ENCODE data around the gene PDPK1.

PDPK1 gene

DNA sequence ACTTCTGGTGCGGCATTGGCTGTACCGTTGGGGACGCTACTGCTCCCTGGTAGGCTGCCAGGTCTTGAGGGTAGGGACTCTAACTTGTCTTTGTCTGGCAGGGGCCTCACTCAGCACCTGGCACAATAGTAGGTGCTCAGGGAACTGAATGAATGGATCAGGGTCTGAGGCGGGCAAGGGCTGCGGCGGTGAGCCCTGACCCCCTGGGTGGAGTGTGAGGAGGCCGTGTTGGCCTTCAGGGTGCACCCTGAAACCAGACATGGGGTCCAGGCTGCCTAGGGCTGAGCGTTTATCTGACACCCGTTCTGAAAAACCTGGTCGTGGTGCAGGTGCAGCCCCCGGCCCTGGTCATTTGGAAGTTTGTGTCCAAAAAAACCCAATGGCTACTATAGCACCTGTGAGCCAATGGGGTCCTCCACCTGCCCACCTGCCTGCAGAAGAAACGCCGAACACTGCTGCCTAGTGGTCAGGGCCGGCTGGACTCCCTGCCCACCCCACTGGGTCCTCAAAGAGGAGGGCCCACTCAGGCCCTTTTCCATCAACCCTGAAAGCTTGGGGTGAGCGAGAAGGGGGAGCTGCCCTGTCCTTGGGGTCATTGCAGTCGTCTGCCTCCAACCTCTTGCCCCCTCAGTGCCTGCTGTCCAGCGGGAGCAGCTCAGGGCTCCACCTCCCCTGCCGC, 29.0 kb upstream of the PDPK1 start:
- H3K27ac ChIP-seq, result no peak overlapping the region
- no peak for TF ChIP-seq CTCF (conservative IDR thresholded peaks at IDR 0.05)

DNA sequence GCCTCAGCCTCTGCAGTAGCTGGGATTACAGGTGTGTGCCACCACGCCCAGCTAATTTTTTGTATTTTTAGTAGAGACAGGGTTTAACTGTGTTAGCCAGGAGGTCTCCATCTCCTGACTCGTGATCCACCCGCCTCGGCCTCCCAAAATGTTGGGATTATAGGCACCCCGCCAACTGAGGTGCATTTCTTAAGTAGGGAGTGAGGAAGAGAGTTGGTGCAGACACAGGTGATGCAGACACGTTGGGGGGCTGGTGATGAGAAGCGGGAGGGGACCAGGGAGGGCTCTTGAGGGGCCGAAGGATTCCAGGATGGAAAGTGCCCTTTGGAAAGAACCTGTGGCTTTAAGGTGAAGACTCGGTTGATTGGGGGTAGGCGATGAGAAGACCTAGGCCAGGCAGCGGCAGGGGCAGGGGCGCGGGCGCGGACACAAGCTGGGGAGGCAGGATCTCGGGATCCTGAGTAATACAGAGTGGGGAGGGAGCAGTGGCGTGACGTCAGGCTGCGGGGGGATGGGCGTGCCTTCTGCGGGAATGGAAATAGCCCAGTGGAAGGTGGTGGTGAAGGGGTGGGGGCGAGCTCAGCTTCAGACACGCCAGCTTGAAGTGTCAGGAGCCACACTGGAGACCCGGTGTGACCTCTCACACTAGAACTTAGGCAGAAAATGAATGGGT, 26.6 kb upstream of the PDPK1 start:
- H3K27ac ChIP-seq, result no peak overlapping the region
- TF ChIP-seq CTCF (conservative IDR thresholded peaks at IDR 0.05), result no peak

GRCh38 chr16:2511996-2512734, 25.7 kb upstream of the PDPK1 start:
- H3K27ac ChIP-seq, result no peak overlapping the region
- TF ChIP-seq CTCF (conservative IDR thresholded peaks at IDR 0.05), result no peak

DNA sequence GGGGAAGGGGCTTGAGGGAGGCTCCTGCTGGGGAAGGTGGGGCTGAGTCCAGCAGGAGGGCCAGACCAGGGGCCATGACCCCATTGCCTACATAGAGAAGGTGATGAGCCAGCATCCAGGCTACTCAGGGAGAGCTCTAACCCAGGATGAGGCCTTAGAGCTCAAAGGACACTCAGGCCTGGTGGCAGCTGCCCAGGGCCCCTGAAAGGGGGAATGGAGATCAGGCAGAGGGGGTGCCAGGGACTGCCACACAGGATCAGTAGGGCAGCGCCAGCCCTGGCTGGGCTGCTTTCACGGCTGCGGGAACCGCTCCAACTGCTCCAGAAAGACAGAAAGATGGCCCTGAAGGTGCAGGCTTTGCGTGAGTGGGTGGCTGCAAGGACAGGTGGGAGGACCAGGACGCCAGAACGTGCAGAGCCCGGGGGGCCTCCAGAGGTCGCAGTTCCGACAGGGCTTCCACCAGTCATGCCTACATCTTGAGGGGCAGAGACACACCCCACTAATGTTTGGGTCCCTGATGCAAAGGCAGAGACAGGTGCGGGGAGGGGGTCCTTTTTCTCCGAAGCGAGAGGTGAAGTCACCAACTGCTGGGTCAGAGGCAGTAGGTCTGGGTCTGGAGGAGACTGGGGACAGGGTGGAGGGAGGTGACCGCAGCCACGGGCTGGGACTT, 25.0 kb upstream of the PDPK1 start:
- no peak for TF ChIP-seq CTCF (conservative IDR thresholded peaks at IDR 0.05)
- H3K27ac ChIP-seq, result peak overlapping the region; percentile 85

- H3K27ac ChIP-seq, result peak within 1 kb of the TSS; percentile 85
- TF ChIP-seq CTCF (conservative IDR thresholded peaks at IDR 0.05), result no peak
Observed at GRCh38 chr16:2513405-2514332, 24.2 kb upstream of the PDPK1 start, which contains the start of gene ATP6V0C. Gene ATP6V0C (plus strand): TSS chr16:2513952. CDS start chr16:2514104, 152 bp downstream.

- H3K27ac ChIP-seq, result peak overlapping the region; percentile 85
- no peak for TF ChIP-seq CTCF (conservative IDR thresholded peaks at IDR 0.05)
Observed at GRCh38 chr16:2514333-2515179, 23.3 kb upstream of the PDPK1 start.
